ENCODE results near the gene TOX3.

Gene TOX3

DNA sequence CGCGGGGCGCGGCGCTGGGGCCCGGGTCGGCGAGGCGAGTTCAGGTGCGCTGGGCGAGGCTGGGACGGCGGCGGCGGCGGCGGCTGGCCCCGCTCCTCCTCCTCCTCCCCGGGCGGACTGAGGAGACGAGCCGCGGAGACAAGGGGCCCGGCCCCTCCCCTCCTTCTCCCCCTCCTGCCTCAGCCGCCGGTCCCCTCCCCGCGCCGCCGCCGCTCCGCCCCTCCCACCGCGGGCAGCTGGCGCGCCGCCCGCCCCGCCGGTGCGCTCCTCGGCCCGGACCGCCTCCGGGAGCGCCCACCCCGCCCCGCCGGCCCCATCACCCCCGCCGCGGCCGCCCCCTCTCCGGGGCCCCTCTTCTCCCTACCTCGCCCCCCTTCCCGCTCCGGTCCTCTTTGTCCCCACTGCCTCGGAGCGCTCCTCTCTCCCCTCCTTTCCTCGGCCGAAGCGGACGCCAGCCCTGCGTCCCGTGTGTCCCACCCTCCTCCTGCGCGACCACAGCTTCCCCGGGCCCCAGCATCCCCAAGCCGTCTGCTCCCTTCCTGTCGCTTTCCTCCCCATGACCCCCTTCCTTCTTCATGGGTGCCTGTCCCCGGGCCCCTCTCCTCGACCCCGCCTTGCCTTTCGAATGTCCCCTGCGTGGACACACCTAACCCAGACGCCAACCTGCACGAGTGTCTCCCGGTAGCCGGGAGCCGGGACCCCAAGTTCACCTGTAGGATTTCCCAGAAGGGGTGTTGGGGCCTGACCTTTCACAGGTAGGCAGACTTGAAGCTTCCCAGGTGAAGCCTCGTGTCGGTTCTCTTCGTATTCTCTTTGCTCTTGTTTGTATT is at the start of gene TOX3:
TSS of gene TOX3 (minus strand) at position 140 of the 830 bp plus-strand sequence. CDS start 420 bp downstream, outside the sequence.
- DNase-seq (ENCODE audit: low spot score): no peak
- TF ChIP-seq, protein P1, sequence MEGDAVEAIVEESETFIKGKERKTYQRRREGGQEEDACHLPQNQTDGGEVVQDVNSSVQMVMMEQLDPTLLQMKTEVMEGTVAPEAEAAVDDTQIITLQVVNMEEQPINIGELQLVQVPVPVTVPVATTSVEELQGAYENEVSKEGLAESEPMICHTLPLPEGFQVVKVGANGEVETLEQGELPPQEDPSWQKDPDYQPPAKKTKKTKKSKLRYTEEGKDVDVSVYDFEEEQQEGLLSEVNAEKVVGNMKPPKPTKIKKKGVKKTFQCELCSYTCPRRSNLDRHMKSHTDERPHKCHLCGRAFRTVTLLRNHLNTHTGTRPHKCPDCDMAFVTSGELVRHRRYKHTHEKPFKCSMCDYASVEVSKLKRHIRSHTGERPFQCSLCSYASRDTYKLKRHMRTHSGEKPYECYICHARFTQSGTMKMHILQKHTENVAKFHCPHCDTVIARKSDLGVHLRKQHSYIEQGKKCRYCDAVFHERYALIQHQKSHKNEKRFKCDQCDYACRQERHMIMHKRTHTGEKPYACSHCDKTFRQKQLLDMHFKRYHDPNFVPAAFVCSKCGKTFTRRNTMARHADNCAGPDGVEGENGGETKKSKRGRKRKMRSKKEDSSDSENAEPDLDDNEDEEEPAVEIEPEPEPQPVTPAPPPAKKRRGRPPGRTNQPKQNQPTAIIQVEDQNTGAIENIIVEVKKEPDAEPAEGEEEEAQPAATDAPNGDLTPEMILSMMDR (IDR thresholded peaks at IDR 0.05; ENCODE audit: extremely low read depth, insufficient read depth, missing control alignments): no peak
- in situ Hi-C loops (cut with MboI; ENCODE audit: low pct_unique_long_range_greater_than_20kb, low sequenced_read_pairs, unreplicated experiment): no loop called here

- in situ Hi-C loops (cut with MboI; ENCODE audit: low pct_unique_long_range_greater_than_20kb, low sequenced_read_pairs, unreplicated experiment): no loop called here
- no peak for DNase-seq (ENCODE audit: low spot score)
These were observed 45.8 kb upstream of the TOX3 start for GRCh38 chr16:52592778-52593177.

DNA sequence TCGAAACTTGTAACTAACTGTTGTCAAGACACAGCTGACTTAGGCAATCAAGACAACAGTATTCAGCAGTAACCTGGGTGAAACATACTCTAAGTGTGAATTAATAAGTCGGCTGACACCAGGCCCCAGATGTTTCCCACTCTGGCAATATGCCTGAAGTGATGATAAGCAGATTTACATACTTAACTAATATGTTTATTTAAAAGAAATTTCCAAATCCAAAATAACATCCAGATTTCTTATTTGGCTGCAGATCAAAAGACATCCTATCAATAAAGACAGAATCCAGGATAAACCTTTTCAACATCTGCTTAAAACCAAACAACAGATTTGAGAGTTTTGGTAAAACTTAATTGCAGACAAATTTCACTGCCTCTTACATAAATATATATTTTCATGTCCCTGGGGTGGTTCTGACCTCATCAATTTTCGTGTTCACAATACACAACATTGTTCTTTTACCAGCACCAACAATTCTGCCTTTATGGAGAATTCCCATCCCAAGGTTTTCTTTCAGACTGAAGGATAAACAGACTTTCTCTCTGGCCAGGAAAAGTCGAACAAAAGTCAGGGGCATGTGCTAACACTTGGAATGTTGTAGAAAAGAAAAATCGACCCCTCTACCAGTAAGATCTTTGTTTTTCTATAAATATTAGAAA is 45.1 kb upstream of the TOX3 start:
- in situ Hi-C loops (cut with MboI; ENCODE audit: low pct_unique_long_range_greater_than_20kb, low sequenced_read_pairs, unreplicated experiment): no loop called here
- TF ChIP-seq, protein P1 (IDR thresholded peaks at IDR 0.05; ENCODE audit: extremely low read depth, insufficient read depth, missing control alignments): no peak
- no peak for DNase-seq (ENCODE audit: low spot score)

More at GRCh38 chr16:52592778-52593177, 45.8 kb upstream of the TOX3 start:
- TF ChIP-seq, protein P1 (IDR thresholded peaks at IDR 0.05; ENCODE audit: extremely low read depth, insufficient read depth, missing control alignments): no peak

GRCh38 chr16:52591471-52591870 is 44.5 kb upstream of the TOX3 start:
- DNase-seq (ENCODE audit: low spot score): no peak
- in situ Hi-C loops (cut with MboI; ENCODE audit: low pct_unique_long_range_greater_than_20kb, low sequenced_read_pairs, unreplicated experiment): no loop called here
- TF ChIP-seq, protein P1 (IDR thresholded peaks at IDR 0.05; ENCODE audit: extremely low read depth, insufficient read depth, missing control alignments): no peak

GRCh38 chr16:52586159-52586558 is 39.2 kb upstream of the TOX3 start:
- no peak for DNase-seq (ENCODE audit: low spot score)
- TF ChIP-seq, protein P1 (IDR thresholded peaks at IDR 0.05; ENCODE audit: extremely low read depth, insufficient read depth, missing control alignments): no peak
- in situ Hi-C loops (cut with MboI; ENCODE audit: low pct_unique_long_range_greater_than_20kb, low sequenced_read_pairs, unreplicated experiment): no loop called here

- in situ Hi-C loops (cut with MboI; ENCODE audit: low pct_unique_long_range_greater_than_20kb, low sequenced_read_pairs, unreplicated experiment): no loop called here
- DNase-seq (ENCODE audit: low spot score): no peak
- TF ChIP-seq, protein P1 (IDR thresholded peaks at IDR 0.05; ENCODE audit: extremely low read depth, insufficient read depth, missing control alignments): no peak
These were observed 37.7 kb upstream of the TOX3 start for GRCh38 chr16:52584354-52585320.

Measured in GM13977 (cell line).